ENCODE results near the gene DUSP6.

DUSP6 gene

DNA sequence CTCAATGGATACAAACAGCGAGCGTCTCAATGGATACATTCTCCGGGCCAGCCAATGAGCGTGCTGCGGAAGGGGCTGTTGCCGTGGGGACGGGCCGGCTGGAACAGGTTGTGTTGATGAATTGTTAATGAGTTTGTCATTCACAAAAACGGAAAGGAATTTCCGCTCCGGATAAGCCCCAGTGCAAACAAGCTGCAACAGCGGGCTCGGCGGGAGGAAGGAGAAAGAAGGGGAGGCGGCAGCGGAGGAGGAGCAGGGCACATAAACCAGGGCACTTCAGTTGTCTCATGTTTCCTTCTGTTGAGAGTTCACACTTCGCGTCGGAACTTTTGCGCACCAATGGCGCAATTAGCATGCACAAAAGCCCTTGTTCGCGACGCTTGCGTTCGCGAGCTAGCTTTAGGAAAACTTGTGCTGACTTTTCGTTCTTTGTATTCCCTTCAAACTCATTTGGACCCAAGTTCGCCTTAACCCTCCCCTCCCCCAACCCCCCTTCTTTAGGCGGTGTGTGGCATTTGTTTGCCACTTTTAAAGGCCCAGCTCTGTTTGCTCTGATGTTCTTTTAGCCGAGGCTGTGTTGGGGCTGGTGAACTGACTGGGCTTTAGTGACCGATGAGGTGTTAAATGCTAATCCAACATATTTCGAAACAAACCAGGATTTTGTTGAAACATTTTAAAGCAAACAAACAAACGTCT lies at the start of gene DUSP6:
Gene DUSP6 (minus strand): TSS at position 10 of the 696 bp plus-strand sequence. CDS start 462 bp downstream, outside the sequence.
- DNase-seq = peak; percentile 81

GRCh38 chr12:89401433-89402058 lies 49.2 kb upstream of the DUSP6 start:
- DNase-seq = no peak

DNA sequence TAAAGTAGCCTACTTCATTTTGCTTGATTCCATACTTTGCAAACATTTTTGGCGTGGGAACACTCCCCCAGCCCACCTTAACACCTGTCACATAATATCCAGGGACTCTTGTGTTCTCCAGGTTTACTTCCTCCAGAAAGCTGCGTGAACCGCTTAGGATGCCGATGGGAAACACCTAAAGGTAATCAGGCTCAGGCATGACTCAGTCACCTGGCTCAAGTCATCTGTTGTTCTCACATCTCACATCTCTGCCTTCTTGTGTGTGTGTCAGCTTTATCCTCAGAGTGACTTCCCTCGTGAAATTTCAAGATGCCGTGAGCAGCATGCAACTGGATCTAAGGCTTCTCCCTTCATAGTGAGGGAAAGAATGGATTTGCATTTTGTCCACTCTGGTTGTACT lies 48.1 kb upstream of the DUSP6 start:
- DNase-seq = no peak

DNA sequence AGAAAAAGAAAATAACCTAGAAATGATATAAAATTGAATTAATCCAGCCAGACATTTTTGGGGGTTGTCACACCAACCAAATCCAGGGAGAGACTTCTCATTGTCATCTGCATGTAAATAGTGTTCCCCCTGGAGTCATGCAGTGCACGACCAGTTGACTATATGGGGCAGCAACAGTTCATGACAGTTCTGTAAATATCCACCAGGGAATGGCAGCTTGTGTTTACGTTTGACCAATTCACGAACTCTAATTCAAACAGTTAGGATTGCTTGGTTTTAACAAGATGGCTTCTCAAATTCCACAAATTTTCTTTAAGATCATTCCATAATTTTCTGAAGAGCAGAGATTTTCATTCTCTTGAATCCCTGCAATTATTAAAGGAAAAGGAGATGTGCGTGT lies 43.4 kb upstream of the DUSP6 start:
- DNase-seq = no peak

DNA sequence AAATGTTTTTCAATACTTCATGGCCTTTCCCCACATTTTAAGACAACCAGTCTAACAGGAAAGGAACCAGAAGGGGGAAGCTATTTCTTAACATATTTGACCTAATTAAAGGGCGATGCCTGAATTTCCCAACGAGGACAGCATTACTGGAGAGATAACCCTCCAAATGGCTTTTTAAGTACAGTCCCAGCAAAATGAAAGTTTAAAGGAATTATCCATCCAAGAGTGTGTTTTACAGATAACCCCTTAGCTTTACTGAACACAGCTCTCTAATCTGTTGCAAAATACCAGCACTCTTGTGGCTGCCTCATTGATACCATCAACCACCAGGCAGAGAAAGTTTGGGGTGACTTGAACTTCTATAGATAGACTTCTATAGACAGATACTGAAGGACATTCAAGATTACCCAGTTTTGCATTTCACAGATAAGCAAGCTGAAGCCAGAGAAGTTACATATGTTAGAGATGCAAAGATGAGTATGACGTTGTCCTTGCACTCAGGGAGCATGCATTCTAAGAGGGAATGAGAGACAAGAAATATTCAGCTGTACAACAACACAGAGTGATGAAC lies 41.3 kb upstream of the DUSP6 start:
- no peak for DNase-seq

DNA sequence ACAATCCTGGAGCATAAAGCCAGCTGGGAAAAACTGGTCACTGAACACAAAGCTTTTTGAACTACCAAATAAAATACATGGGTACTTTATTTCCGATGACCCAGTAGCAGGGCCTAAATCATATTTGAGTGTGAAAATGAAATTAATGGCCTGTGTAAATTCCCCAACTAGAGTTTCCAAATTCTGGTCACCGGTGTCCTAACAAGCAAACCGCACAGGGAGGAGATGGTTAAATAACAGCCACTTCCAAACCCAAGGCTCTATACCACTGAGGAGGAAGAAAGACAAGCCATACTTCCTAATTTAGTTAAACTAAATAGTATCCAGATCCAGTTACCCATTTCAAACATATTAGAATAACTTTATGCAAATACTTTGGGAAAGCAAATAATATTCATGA lies 40.1 kb upstream of the DUSP6 start:
- DNase-seq = no peak

- no peak for DNase-seq
Observed at GRCh38 chr12:89391726-89392336, 39.5 kb upstream of the DUSP6 start.

- DNase-seq = no peak
Observed at GRCh38 chr12:89390802-89391673, 38.7 kb upstream of the DUSP6 start.

DNA sequence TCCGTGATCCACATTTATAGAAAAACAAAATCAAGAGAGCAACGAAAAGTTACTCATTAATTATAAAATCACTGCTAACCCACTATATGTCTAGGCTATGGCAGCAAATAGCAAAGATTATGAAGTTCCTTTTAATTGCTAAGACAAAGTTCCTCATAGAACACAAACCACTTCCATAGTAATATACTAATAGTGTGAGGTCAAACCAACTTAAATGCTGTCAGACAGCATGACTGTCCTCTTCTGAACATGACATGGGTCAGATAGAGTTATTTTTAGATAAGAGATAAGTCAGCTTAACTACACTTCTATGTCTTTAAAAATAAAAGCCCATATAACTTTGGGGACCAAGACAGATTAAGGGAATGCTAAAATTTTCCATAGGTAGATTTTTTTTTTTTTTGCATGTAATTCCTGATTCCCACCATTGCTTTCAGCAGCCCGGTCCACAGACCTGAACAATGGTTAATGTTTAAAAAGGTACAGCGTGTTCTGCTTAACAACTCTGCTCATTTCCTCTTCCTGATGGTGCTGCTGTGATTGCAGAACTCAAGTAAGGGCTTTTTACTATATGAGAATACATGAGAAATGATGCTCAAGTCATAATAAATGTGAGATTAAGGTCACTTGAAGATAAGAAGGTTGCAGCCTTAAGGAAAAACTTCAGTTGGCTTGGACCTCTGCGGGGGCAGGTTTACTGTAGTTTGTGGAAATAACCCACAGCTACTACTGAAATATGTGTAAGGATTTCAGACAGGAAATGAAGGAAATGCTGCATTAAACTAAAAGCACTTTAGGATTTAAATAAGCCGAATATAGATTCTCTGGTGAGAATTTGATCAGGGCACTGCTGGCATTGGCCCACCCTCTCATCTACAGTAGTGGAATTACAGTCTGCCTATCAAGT lies 37.7 kb upstream of the DUSP6 start:
- DNase-seq = no peak

DNA sequence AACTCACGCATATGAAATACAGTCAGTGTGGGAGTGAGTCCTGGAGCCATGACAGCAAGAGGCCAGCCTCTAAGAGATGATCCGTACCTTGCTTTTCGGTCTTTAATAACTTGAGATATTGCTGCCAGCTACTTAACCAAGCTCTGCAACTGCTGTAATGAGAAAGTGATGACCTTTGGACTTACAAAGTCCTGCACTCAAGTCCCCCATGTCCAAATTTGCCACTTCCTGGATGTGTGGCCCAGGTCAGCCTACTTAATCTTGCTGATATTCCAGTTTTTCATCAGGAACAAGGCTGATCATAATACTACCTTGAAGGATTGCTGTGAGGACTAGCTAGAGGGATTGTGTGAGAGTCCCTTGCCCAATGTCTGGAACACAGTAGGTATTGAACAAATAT lies 33.8 kb upstream of the DUSP6 start:
- DNase-seq = no peak

GRCh38 chr12:89384807-89385206 lies 32.5 kb upstream of the DUSP6 start:
- DNase-seq = no peak

- no peak for DNase-seq
Observed at GRCh38 chr12:89384050-89384758, 31.9 kb upstream of the DUSP6 start.

DNA sequence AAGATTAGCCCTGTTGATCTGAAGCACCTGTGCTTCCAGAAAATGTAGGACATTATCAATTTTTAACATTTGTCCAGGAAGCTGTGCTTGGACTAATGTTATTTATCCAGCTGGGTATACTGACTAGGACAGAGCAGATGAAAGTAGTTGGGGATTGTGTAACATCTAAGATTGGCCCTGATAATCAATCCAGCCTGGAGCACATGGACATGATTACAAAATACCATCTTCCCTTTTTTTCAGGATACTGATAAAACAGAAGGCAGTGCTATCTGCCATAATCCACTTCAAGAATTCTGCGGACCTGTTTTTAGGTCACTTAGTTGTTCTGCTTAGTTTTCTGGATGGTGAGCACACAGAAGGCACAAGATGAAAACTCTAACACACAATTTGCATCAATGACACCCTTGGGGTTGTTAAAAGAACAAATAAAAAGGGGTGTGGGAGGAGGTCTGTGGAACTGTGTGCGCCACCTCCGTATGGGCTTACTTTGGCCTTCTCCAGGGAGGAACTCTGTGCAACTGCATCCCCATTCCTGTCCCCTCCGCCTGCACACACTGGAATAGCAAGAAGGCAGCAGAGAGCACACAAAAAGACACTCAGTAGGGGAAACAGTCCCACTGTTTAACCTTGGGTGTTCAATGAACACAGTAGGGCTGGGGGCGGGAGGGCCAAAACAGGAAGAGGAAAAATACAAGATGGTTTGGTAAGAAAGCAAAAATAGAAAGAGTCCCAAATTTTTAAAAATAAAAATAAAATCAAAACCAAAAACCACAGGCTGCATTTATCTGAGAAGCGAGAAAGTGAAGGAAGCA lies 31.1 kb upstream of the DUSP6 start:
- DNase-seq = no peak

DNA sequence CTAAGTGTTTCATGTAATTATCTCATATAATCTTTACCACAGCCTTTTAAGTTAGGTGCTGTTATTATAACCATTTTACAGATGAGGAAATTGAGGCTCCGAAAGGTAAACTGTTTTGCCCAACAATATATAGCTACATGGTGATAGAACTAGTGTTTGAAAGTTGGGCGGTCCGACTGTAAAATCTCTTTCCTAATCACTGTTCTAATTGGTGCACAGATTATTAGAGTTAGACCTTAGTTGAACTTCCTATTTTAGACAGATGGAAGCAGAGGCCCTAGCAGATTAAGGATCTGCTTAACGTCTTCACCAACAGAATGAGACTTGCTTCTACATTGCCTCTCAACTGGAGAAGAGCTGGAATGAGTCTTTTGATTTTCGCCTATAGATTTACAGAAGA lies 30.0 kb upstream of the DUSP6 start:
- DNase-seq = no peak

DNA sequence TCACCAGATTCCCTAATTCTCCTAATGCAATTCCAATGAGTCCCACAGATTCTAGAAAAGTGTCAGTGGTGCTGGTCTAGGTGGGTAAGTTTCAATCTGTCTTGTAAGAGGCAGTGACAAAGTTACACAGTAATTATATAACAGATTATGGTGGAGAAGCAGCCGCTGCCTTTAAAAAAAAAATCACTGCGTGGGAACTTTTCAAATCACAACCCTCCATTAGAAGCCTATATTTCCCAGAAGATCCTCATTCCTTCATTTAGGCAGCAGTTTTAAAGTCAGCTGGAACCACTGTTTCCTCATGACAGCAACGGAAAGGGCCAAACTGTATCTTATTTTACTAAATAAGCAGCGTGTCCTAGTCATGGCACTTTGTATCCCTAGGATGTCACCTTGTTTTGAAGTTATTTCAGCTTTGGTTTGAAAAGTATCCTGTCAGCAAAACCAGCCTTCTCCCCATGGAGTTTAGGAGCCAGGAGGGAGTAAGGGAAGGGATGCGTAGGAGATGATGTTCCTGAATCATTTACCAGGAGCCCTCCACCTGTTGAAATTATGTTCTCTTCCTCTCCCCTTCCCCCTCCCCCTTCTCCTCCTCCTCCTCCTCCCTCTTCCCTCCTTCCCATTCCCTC lies 27.7 kb upstream of the DUSP6 start:
- no peak for DNase-seq

DNA sequence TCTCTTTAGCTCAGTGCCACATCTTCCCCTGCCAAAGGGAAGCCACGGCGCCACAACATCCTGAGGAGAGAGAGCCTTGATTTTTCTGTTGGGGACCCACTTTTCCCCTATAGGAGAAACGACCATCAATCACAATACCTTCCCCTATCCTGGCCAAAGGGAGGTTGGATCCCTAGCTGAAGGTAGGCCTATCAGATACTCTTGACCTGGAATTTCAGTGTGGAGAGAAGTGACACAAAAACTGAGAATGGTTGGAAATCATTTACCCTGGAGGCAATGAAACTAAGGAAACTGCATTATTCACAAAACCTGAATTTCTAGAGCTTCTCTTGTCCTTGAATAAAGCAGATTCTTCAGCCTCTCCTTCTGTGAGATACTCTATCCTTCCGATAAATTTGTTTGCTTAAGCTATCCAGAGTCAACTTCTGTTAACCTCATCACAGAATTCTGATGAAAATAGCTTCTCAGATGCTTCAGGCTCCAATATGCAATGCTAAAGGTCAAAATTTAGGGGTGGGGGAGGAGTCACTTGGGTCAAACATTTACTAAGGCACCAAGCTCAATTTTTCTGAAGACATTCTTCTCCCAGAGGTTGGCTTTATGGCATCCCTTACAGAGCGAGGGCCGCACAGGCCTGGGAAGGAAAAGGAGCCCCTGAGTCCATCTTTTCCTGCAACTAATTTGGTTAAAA lies 27.0 kb upstream of the DUSP6 start:
- no peak for DNase-seq

DNA sequence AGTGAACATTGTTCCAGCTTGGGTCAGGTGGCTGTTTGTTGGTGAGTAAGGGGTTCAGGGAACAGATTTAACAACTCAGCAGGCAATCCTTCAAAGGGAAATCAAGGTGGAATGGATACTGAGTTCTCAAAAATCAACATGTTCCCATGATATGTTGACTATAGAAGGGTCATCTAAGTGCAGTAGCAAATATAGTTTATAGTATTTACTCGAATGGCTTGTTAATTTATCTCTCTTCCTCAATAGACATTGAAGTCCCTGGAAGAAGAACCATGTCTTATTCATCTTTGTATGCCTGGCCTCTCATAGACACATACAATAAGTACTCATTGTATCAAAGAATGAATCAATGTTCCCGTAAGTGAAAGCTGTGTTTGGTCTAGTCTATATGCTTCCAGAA lies 24.5 kb upstream of the DUSP6 start:
- no peak for DNase-seq

GRCh38 chr12:89376202-89376529 lies 23.9 kb upstream of the DUSP6 start:
- no peak for DNase-seq

All from CD4-positive, alpha-beta T cell treated with Interleukin-6 for 4 hours (primary cell).